NAMALWA (cell line): ENCODE measurements around the gene LUC7L.
"Not testable (repeated sequence)": the region's sequence is repeated elsewhere in the genome, so short reads cannot be mapped to it uniquely, and the experiment has no call there.

Source experiments
- DNase-seq: peaks from one replicate; pipeline ENCODE4 v3.0.0-alpha.2; 2015; ENCODE audit warnings: low spot score

LUC7L gene

GRCh38 chr16:179211-180092 lies 49.8 kb downstream of the LUC7L start:
- no peak for DNase-seq

- DNase-seq = no peak
These were observed 50.6 kb downstream of the LUC7L start for GRCh38 chr16:178668-179015.

- no peak for DNase-seq
These were observed 51.1 kb downstream of the LUC7L start for GRCh38 chr16:177981-178667.

- no peak for DNase-seq
These were observed 51.8 kb downstream of the LUC7L start for GRCh38 chr16:177394-177822.

- DNase-seq = not testable (repeated sequence)
These were observed 52.5 kb downstream of the LUC7L start, which contains the start of gene HBA1 for GRCh38 chr16:176477-177382. HBA1 (plus strand) TSS chr16:176680; CDS start chr16:176717, 37 bp downstream.

GRCh38 chr16:176006-176405 lies 53.2 kb downstream of the LUC7L start:
- DNase-seq = not testable (repeated sequence)

GRCh38 chr16:175011-175949 lies 54.0 kb downstream of the LUC7L start:
- DNase-seq = no peak

GRCh38 chr16:173928-174769 lies 55.1 kb downstream of the LUC7L start:
- not testable (repeated sequence) for DNase-seq

- DNase-seq = not testable (repeated sequence)
These were observed 55.9 kb downstream of the LUC7L start for GRCh38 chr16:173211-173854.

- DNase-seq = not testable (repeated sequence)
These were observed 56.8 kb downstream of the LUC7L start, which contains the start of gene HBA2 for GRCh38 chr16:172374-172941. HBA2 (plus strand) TSS chr16:172876; CDS start chr16:172913, 37 bp downstream.

GRCh38 chr16:170788-171187 lies 58.5 kb downstream of the LUC7L start:
- no peak for DNase-seq

- not testable (repeated sequence) for DNase-seq
These were observed 59.2 kb downstream of the LUC7L start for GRCh38 chr16:170088-170507.

GRCh38 chr16:169014-169413 lies 60.2 kb downstream of the LUC7L start:
- DNase-seq = no peak

GRCh38 chr16:168424-168823 lies 60.8 kb downstream of the LUC7L start:
- DNase-seq = no peak

GRCh38 chr16:167122-167690 lies 62.0 kb downstream of the LUC7L start:
- no peak for DNase-seq

- no peak for DNase-seq
These were observed 62.7 kb downstream of the LUC7L start for GRCh38 chr16:166375-167121.

- no peak for DNase-seq
These were observed 63.5 kb downstream of the LUC7L start, which contains the start of gene HBM for GRCh38 chr16:165539-166374. HBM (plus strand) TSS chr16:165978; CDS start chr16:165998, 20 bp downstream.
